Common myeloid progenitor, CD34-positive (primary cell): ENCODE data around the gene TCEA3.

Source experiments
- CTCF ChIA-PET: fragments of 350-600 bp; sonication (Branson Sonifier 250); formaldehyde crosslinking; loops from one replicate; lab custom pipeline; 2021; ENCODE audit warnings: antibody characterized with exemption; lab: Charles Lee
- POLR2A ChIA-PET: fragments of 350-600 bp; sonication (Branson Sonifier 250); formaldehyde crosslinking; loops from one replicate; lab custom pipeline; 2021; ENCODE audit warnings: antibody characterized with exemption; lab: Charles Lee
- DNase-seq, 3 donors: peaks; one replicate each; pipeline versions ENCODE4 v3.0.0 to v3.0.0-alpha.2; 2013
- H3K27ac ChIP-seq, 2 experiments: 1 replicate in 1 of 2; 2 replicates in 1 of 2; pipeline ENCODE4 v1.7.0; 2013; ENCODE audit warnings: inconsistent platforms in 2 of 2, low read length in 2 of 2, mild to moderate bottlenecking in 2 of 2, low read depth in 1 of 2, moderate library complexity in 1 of 2; ENCODE audit not compliant: severe bottlenecking in 2 of 2, insufficient read depth in 1 of 2, poor library complexity in 1 of 2
- H3K27me3 ChIP-seq, 5 experiments: replicated peaks in 2 of 5; 1 replicate in 3 of 5; 2 replicates in 2 of 5; pipeline versions ENCODE4 v1.6.1 to v1.7.0; 2013; ENCODE audit warnings: low read length in 4 of 5, mild to moderate bottlenecking in 2 of 5, moderate library complexity in 2 of 5, inconsistent platforms in 1 of 5; ENCODE audit not compliant: insufficient read depth in 5 of 5, control insufficient read depth in 4 of 5
- H3K36me3 ChIP-seq, 4 experiments: 1 replicate in 2 of 4; 2 replicates in 2 of 4; pipeline versions ENCODE4 v1.6.1 to v1.7.0; 2013; ENCODE audit warnings: low read length in 3 of 4, control low read depth in 1 of 4, mild to moderate bottlenecking in 1 of 4; ENCODE audit not compliant: control insufficient read depth in 4 of 4, insufficient read depth in 4 of 4
- H3K4me1 ChIP-seq, 4 experiments: 1 replicate in 3 of 4; 2 replicates in 1 of 4; pipeline versions ENCODE4 v1.6.1 to v1.7.1; 2013; ENCODE audit warnings: low read length in 3 of 4, mild to moderate bottlenecking in 3 of 4, control low read depth in 1 of 4, inconsistent platforms in 1 of 4, moderate library complexity in 1 of 4; ENCODE audit not compliant: control insufficient read depth in 4 of 4, insufficient read depth in 4 of 4; ENCODE audit errors: control extremely low read depth in 1 of 4
- H3K4me3 ChIP-seq, 7 experiments: 1 replicate in 4 of 7; 2 replicates in 3 of 7; pipeline versions ENCODE4 v1.5.1 to v1.7.0; 2013; ENCODE audit warnings: mild to moderate bottlenecking in 7 of 7, low read length in 6 of 7, moderate library complexity in 6 of 7, inconsistent platforms in 2 of 7, low read depth in 2 of 7, control low read depth in 1 of 7; ENCODE audit not compliant: insufficient read depth in 4 of 7, control insufficient read depth in 1 of 7; ENCODE audit errors: extremely low read depth in 1 of 7
- H3K9me3 ChIP-seq, 5 experiments: 1 replicate in 4 of 5; 2 replicates in 1 of 5; pipeline versions ENCODE4 v1.6.1 to v1.7.1; 2013; ENCODE audit warnings: low read length in 4 of 5, mild to moderate bottlenecking in 2 of 5, inconsistent platforms in 1 of 5, low read depth in 1 of 5, moderate library complexity in 1 of 5; ENCODE audit not compliant: control insufficient read depth in 4 of 5, insufficient read depth in 2 of 5; ENCODE audit errors: control extremely low read depth in 1 of 5
- WGBS: methylation state at CpG from one replicate; pipeline ENCODE4 v1.1.5; 2013; ENCODE audit not compliant: insufficient coverage; 5-methylcytosine and 5-hydroxymethylcytosine counted together

TCEA3 gene

DNA sequence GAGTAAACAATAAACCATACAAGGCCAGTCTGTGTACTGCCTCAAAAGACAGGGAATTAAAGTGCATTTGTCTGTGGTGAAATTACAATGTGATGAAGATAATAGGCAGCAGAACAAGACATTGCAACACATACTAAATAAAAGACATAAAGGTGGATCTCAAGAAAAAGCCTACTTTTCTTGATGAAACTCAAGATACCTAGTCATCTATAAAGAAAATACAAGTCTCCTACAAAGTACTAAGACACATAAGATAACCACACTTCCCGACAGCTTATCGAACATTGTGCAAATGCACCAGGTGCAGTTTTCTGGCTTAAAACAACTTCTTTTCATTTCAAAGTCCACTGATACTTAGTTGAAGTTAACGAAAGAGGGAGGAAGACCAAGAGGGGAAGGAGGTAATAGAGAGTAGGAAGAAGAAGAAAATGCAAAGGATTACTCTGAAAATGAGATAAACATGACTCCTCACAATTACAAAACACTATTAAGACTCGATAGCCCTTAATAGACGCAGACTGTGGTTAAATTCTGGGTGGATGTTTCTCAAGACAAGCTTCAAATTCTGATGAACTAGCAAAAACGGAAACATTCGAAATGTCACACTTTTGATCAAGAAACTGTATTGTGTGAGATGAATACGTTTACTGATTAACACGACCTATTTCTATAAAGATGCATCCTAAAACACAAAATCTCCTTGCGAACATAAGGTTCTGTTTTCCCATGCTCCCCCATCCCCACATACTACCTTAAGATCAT, 82.4 kb downstream of the TCEA3 start:
- H3K27me3 ChIP-seq = no peaks in the 10 kb centered on the region
- ChIA-PET POLR2A (interaction anchor here (1.6 kb wide), 1 partner anchor 28 kb away, joined by 3 read pairs; the partner anchor contains the start of gene ZNF436), CTCF (interaction anchor here (1.3 kb wide), 1 partner anchor 26 kb away, joined by 3 read pairs; no protein-coding TSS in a partner anchor)
- H3K36me3 ChIP-seq = peaks cover 7 to 21% (median 10%) of the 10 kb centered on the region in 4 experiments
- no peaks in the 10 kb centered on the region for H3K9me3 ChIP-seq
- H3K27ac ChIP-seq = peak overlapping the region; percentile 84 to 93
- DNase-seq = peak in 2 of 3 donors; percentile 17 to 39
- peak overlapping the region in 6 of 7 experiments; percentile 77 to 94 (median 90) for H3K4me3 ChIP-seq
- H3K4me1 ChIP-seq = peaks cover 25 to 50% (median 33%) of the 10 kb centered on the region in 4 experiments
- no CpG with 5 or more reads among the region's 10 CpGs for WGBS

DNA sequence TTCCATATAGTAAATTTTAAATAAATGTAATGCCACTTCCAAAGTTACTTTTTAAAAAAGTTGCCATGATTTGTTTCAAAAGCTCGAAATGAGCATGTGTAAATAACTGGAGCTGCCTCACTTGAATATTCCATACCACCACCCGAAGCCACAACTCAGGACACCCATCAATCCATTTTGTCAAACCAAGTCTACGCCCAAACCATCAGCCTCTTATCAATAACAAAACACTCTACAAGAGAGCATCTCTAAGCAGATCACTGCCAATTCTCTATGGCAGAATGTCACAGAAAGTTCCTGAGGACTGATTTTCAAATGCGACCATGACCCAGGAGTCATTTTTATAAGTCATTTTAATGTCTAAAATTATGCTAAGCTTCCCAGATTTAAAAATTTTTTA, 84.9 kb downstream of the TCEA3 start:
- peak overlapping the region in 1 of 2 experiments; percentile 55 for H3K27ac ChIP-seq
- peaks cover 12 to 36% (median 22%) of the 10 kb centered on the region in 4 experiments for H3K36me3 ChIP-seq
- ChIA-PET CTCF (interaction anchor here (0.6 to 1.3 kb wide), 4 partner anchors 12 to 73 kb away, joined by 3 to 7 read pairs (median 3); partner anchors contain the start of gene ZNF436), POLR2A (no interaction called here)
- H3K27me3 ChIP-seq = no peaks in the 10 kb centered on the region
- H3K4me1 ChIP-seq = peaks cover 19 to 44% (median 29%) of the 10 kb centered on the region in 4 experiments
- WGBS = 91% methylated on average over 3 of the region's 4 CpGs
- no peaks in the 10 kb centered on the region for H3K9me3 ChIP-seq
- H3K4me3 ChIP-seq = no peak overlapping the region
- DNase-seq = no peak

DNA sequence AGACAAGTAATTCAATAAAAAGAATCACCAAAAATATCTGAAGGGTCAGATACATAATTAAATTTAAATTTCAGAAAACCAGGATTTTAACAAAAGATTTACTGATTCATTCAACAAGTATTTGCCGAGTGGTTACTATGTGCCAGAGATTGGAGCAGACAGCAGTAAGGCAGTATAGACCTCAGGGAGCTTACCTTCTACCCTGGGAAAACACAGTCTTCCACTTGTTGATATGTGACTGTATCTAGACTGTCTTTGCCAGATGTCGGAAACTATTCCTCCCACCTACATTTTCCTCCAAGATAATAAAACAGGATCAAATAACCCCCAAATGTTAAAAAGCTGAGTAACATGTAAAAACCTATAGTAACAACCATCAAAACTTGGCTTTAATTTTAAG, 86.7 kb downstream of the TCEA3 start:
- peaks cover 16 to 40% (median 26%) of the 10 kb centered on the region in 4 experiments for H3K4me1 ChIP-seq
- peaks cover 14 to 48% (median 30%) of the 10 kb centered on the region in 4 experiments for H3K36me3 ChIP-seq
- POLR2A ChIA-PET = no interaction called here
- H3K9me3 ChIP-seq = no peaks in the 10 kb centered on the region
- no peak overlapping the region for H3K4me3 ChIP-seq
- no peaks in the 10 kb centered on the region for H3K27me3 ChIP-seq
- CTCF ChIA-PET = no interaction called here
- H3K27ac ChIP-seq = peak overlapping the region in 1 of 2 experiments; percentile 1
- 100% methylated on average over 1 of the region's 2 CpGs for whole genome bisulfite sequencing
- no peak for DNase-seq

DNA sequence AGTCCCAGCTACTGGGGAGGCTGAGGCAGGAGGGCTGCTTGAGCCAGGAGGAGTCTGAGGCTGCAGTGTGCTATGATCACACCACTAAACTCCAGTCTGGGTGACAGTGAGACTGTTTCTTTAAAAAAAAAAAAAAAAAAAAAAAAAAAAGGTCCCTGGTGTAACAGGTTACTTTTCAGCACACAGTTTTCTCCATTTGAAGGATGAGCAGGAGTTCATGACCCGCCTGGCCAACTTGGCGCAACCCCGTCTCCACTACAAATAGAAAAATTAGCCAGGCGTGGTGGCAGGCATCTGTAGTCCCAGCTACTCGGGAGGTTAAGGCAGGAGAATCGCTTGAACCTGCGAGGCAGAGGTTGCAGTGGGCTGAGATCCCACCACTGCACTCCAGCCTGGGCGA, 92.8 kb downstream of the TCEA3 start:
- H3K27me3 ChIP-seq = no peaks in the 10 kb centered on the region
- WGBS = 99% methylated on average over 7 of the region's 8 CpGs
- H3K9me3 ChIP-seq = no peaks in the 10 kb centered on the region
- no peak overlapping the region for H3K27ac ChIP-seq
- H3K36me3 ChIP-seq = peaks cover 12 to 79% (median 57%) of the 10 kb centered on the region in 4 experiments
- CTCF ChIA-PET = no interaction called here
- no peaks in the 10 kb centered on the region for H3K4me1 ChIP-seq
- no peak for DNase-seq
- POLR2A ChIA-PET = no interaction called here
- no peak overlapping the region for H3K4me3 ChIP-seq
